Endothelial cell of umbilical vein (primary cell): Measurements from ENCODE around the gene KLHL21. TPM values are rescaled to one million over a fixed set of nuclear protein-coding genes. Genes with fewer than 3 reads are reported as not detected.

Experiments used
- BruUV-seq: library from RNA; stranded (reverse); fragments of 400-500 nt; replicated peaks from 2 replicates; lab custom pipeline; 2021; lab: Mats Ljungman, UMichigan
- CTCF ChIA-PET: fragments of 300-600, 350-600 bp; sonication (Branson Sonifier 250); formaldehyde crosslinking; loops from one replicate; lab custom pipeline; 2021; ENCODE audit warnings: antibody characterized with exemption, inconsistent platforms; lab: Charles Lee
- POLR2A ChIA-PET: fragments of 300-600, 350-600 bp; sonication (Branson Sonifier 250); formaldehyde crosslinking; loops from one replicate; lab custom pipeline; 2021; ENCODE audit warnings: antibody characterized with exemption, inconsistent platforms; lab: Charles Lee
- DNase-seq: peaks from one replicate; pipeline ENCODE4 v3.0.0-alpha.2; 2011; ENCODE audit warnings: low read depth, low spot score
- FAIRE-seq: peaks from 2 replicates; lab custom pipeline; 2011; peaks lifted over from hg19 to GRCh38; lab: Jason Lieb, UNC
- H2AFZ ChIP-seq: 2 replicates; pipeline ENCODE4 v1.6.0; 2012; ENCODE audit warnings: low read depth, low read length, control low read depth, inconsistent platforms
- H3K27ac ChIP-seq: 2 replicates; pipeline ENCODE4 v1.5.1; 2011; ENCODE audit warnings: low read depth, mild to moderate bottlenecking, control low read depth, low read length, moderate library complexity; ENCODE audit not compliant: insufficient read depth
- H3K27me3 ChIP-seq, 2 experiments: 2 replicates each; pipeline versions ENCODE4 v1.6.0 to v1.6.1; 2011; ENCODE audit warnings: low read length in 2 of 2, mixed read lengths in 1 of 2; ENCODE audit not compliant: control insufficient read depth in 2 of 2, insufficient read depth in 2 of 2
- H3K36me3 ChIP-seq, 2 experiments: 2 replicates in 1 of 2; 3 replicates in 1 of 2; pipeline ENCODE4 v1.5.1; 2011; ENCODE audit warnings: low read length in 2 of 2, mild to moderate bottlenecking in 1 of 2, moderate library complexity in 1 of 2; ENCODE audit not compliant: control insufficient read depth in 2 of 2, insufficient read depth in 2 of 2; ENCODE audit errors: extremely low read depth in 1 of 2
- H3K4me1 ChIP-seq: 3 replicates; pipeline ENCODE4 v1.5.1; 2011; ENCODE audit warnings: mild to moderate bottlenecking, low read length; ENCODE audit not compliant: control insufficient read depth, insufficient read depth; ENCODE audit errors: extremely low read depth
- H3K4me2 ChIP-seq: 2 replicates; pipeline ENCODE4 v1.6.1; 2011; ENCODE audit warnings: low read length, control low read depth, mixed read lengths; ENCODE audit not compliant: insufficient read depth
- H3K4me3 ChIP-seq, 3 experiments: fragments of 200-600 bp in 1 of 3; sonication (generic), shearing (Covaris generic) in 1 of 3; replicated peaks in 1 of 3; 2 replicates each; pipeline ENCODE4 v1.5.1; 2011 to 2016; ENCODE audit warnings: control low read depth in 3 of 3, low read length in 3 of 3, mild to moderate bottlenecking in 2 of 3, inconsistent platforms in 1 of 3, low read depth in 1 of 3, moderate library complexity in 1 of 3; ENCODE audit not compliant: insufficient read depth in 1 of 3
- H3K79me2 ChIP-seq: 2 replicates; pipeline ENCODE4 v1.6.0; 2012; ENCODE audit warnings: low read length, inconsistent platforms; ENCODE audit not compliant: control insufficient read depth, insufficient read depth
- H3K9ac ChIP-seq: replicated peaks from 2 replicates; pipeline ENCODE3; 2011; ENCODE audit warnings: low read length, control low read depth; ENCODE audit not compliant: insufficient read depth; ENCODE audit errors: extremely low read depth
- H3K9me1 ChIP-seq: replicated peaks from 3 replicates; pipeline ENCODE4 v1.6.0; 2011; ENCODE audit warnings: mild to moderate bottlenecking, low read length; ENCODE audit not compliant: control insufficient read depth, insufficient read depth; ENCODE audit errors: extremely low read depth
- H3K9me3 ChIP-seq: replicated peaks from 2 replicates; pipeline ENCODE4 v1.5.1; 2012; ENCODE audit warnings: low read length, inconsistent platforms; ENCODE audit not compliant: control insufficient read depth, insufficient read depth
- H4K20me1 ChIP-seq: replicated peaks from 2 replicates; pipeline ENCODE3; 2011; ENCODE audit warnings: mild to moderate bottlenecking, low read length; ENCODE audit not compliant: control insufficient read depth, insufficient read depth; ENCODE audit errors: extremely low read depth
- FOS ChIP-seq: IDR thresholded peaks from 2 replicates; pipeline ENCODE4 v1.6.1; 2011; ENCODE audit warnings: mild to moderate bottlenecking, low read length, moderate library complexity, borderline replicate concordance; ENCODE audit not compliant: insufficient read depth
- GATA2 ChIP-seq: IDR thresholded peaks from 2 replicates; pipeline ENCODE4 v1.7.0; 2011; ENCODE audit warnings: low read depth, mild to moderate bottlenecking, moderate library complexity, mixed read lengths, low read length; ENCODE audit not compliant: insufficient read length, insufficient read depth
- JUN ChIP-seq: IDR thresholded peaks from 2 replicates; pipeline ENCODE4 v1.6.1; 2011; ENCODE audit warnings: borderline replicate concordance, low read depth; ENCODE audit not compliant: insufficient read length, insufficient read depth
- MYC ChIP-seq: IDR thresholded peaks from one replicate; pipeline ENCODE4 v1.6.1; 2011; ENCODE audit warnings: mild to moderate bottlenecking, low read depth, low read length
- POLR2A ChIP-seq: IDR thresholded peaks from 2 replicates; pipeline ENCODE4 v1.6.1; 2012; ENCODE audit warnings: low read depth, mild to moderate bottlenecking, control low read depth, low read length
- POLR2AphosphoS5 ChIP-seq: IDR thresholded peaks from 2 replicates; pipeline ENCODE4 v1.6.1; 2012; ENCODE audit warnings: low read depth, mild to moderate bottlenecking, control low read depth, low read length, moderate library complexity; ENCODE audit not compliant: insufficient read depth
- dilution Hi-C: fragments of 300-500 bp; cut with MboI; formaldehyde crosslinking; loops from one replicate; pipeline ENCODE4 v1.15.0; 2019; ENCODE audit warnings: low sequenced_read_pairs; ENCODE audit not compliant: extremely low pct_ligation_motif_present
- intact Hi-C: fragments of 100-400 bp; cut with micrococcal nuclease; formaldehyde crosslinking; loops from one replicate; pipeline ENCODE4 v1.10.0; 2022
- polyA plus RNA-seq, 4 experiments: library from polyadenylated mRNA; depleted of rRNA in 3 of 4; stranded (reverse) in 3 of 4; unstranded in 1 of 4; fragments of >200 nt; gene quantifications; 2 replicates each; pipeline versions ENCODE4 v1.2.1 to v1.2.3, GENCODE V29; 2011 to 2012; ENCODE audit warnings: missing spikeins in 1 of 4
- total RNA-seq: library from RNA; stranded (reverse); gene quantifications from 2 replicates; pipeline ENCODE4 v1.2.3, GENCODE V29; 2021
- TF ChIP-seq, protein P1 (sequence below): IDR thresholded peaks from 2 replicates; pipeline ENCODE4 v1.6.1; 2011; ENCODE audit not compliant: insufficient read depth, insufficient read length
- TF ChIP-seq, protein P2 (sequence below), 2 donors: IDR thresholded peaks; 1 replicate in 1 of 2; 2 replicates in 1 of 2; pipeline ENCODE4 v1.5.1; 2011; ENCODE audit warnings: low read length in 2 of 2, mild to moderate bottlenecking in 2 of 2, moderate library complexity in 2 of 2, control low read depth in 1 of 2, inconsistent platforms in 1 of 2, low read depth in 1 of 2; ENCODE audit not compliant: insufficient read depth in 1 of 2; ENCODE audit errors: extremely low read depth in 1 of 2

The KLHL21 gene
- total and polyA plus RNA-seq, 2 donors (not counting 3 experiments of a cell fraction or from before 2014, with no cell fraction given), result 18.0 to 22.4 TPM

GRCh38 chr1:6590046-6590445 is 12.6 kb downstream of the KLHL21 start:
- no peaks in the 10 kb centered on the region for H3K4me1 ChIP-seq
- peaks cover 2 to 35% of the 10 kb centered on the region in 2 experiments for H3K36me3 ChIP-seq
- BruUV-seq, result no TSS peak
- H3K9ac ChIP-seq, result no peak overlapping the region
- H3K9me1 ChIP-seq, result no peaks in the 10 kb centered on the region
- ChIA-PET CTCF (interaction anchor here (0.7 kb wide), 1 partner anchor 18 kb away, joined by 3 read pairs; no protein-coding TSS in a partner anchor), POLR2A (interaction anchor here (0.6 to 1.2 kb wide), 2 partner anchors 10 to 42 kb away, joined by 4 to 5 read pairs; no protein-coding TSS in a partner anchor)
- H2AFZ ChIP-seq, result no peak overlapping the region
- no peaks in the 10 kb centered on the region for H3K27me3 ChIP-seq
- no peaks in the 10 kb centered on the region for H3K79me2 ChIP-seq
- no peaks in the 10 kb centered on the region for H4K20me1 ChIP-seq
- FAIRE-seq, result no peak
- DNase-seq, result no peak
- TF ChIP-seq, protein P1, sequence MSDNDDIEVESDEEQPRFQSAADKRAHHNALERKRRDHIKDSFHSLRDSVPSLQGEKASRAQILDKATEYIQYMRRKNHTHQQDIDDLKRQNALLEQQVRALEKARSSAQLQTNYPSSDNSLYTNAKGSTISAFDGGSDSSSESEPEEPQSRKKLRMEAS, result no peak
- TF ChIP-seq POLR2A (no peak), POLR2AphosphoS5 (peak; percentile 20)
- no peak overlapping the region for H3K4me2 ChIP-seq
- dilution Hi-C loops (no loop called here), intact Hi-C loops (no loop called here)
- H3K9me3 ChIP-seq, result no peaks in the 10 kb centered on the region
- no peak overlapping the region for H3K4me3 ChIP-seq
- H3K27ac ChIP-seq, result no peak overlapping the region

DNA sequence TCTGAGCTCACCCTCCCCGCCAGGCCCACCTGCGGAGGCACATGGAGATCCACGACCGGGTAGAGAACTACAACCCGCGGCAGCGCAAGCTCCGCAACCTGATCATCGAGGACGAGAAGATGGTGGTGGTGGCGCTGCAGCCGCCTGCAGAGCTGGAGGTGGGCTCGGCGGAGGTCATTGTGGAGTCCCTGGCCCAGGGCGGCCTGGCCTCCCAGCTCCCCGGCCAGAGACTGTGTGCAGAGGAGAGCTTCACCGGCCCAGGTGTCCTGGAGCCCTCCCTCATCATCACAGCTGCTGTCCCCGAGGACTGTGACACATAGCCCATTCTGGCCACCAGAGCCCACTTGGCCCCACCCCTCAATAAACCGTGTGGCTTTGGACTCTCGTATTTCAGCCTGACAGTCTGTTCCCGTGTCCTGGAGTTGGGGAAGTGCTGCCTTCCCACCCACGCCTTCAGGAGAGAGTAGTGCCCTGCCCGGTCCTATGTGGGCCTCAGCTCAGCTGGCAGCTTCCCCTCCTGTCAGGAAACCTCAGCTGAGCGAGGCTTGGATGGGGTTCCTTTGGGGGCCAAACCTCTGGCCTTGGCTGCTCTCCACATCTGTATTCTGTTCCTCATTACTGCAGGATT is 13.7 kb downstream of the KLHL21 start:
- no peaks in the 10 kb centered on the region for H3K9me3 ChIP-seq
- CTCF ChIA-PET, result interaction anchor here (0.5 to 0.7 kb wide), 2 partner anchors 19 to 245 kb away, joined by 3 read pairs; no protein-coding TSS in a partner anchor
- POLR2A ChIA-PET, result interaction anchor here (1.2 to 1.5 kb wide), 2 partner anchors 11 to 13 kb away, joined by 3 to 4 read pairs; partner anchors contain the start of gene KLHL21
- H3K4me3 ChIP-seq, result no peak overlapping the region
- no peak overlapping the region for H3K9ac ChIP-seq
- intact Hi-C loops (no loop called here), dilution Hi-C loops (no loop called here)
- H3K27ac ChIP-seq, result no peak overlapping the region
- no peaks in the 10 kb centered on the region for H3K4me1 ChIP-seq
- no peaks in the 10 kb centered on the region for H3K79me2 ChIP-seq
- no peak overlapping the region for H3K4me2 ChIP-seq
- H3K27me3 ChIP-seq, result no peaks in the 10 kb centered on the region
- no peak overlapping the region for H2AFZ ChIP-seq
- DNase-seq (no peak), FAIRE-seq (no peak)
- BruUV-seq, result no TSS peak
- H3K36me3 ChIP-seq, result peaks cover 0 to 30% of the 10 kb centered on the region in 2 experiments
- H3K9me1 ChIP-seq, result no peaks in the 10 kb centered on the region
- no peaks in the 10 kb centered on the region for H4K20me1 ChIP-seq
- TF ChIP-seq, protein P2, sequence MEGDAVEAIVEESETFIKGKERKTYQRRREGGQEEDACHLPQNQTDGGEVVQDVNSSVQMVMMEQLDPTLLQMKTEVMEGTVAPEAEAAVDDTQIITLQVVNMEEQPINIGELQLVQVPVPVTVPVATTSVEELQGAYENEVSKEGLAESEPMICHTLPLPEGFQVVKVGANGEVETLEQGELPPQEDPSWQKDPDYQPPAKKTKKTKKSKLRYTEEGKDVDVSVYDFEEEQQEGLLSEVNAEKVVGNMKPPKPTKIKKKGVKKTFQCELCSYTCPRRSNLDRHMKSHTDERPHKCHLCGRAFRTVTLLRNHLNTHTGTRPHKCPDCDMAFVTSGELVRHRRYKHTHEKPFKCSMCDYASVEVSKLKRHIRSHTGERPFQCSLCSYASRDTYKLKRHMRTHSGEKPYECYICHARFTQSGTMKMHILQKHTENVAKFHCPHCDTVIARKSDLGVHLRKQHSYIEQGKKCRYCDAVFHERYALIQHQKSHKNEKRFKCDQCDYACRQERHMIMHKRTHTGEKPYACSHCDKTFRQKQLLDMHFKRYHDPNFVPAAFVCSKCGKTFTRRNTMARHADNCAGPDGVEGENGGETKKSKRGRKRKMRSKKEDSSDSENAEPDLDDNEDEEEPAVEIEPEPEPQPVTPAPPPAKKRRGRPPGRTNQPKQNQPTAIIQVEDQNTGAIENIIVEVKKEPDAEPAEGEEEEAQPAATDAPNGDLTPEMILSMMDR (IDR thresholded peaks at IDR 0.05; ENCODE audit: extremely low read depth in 1 of 2, insufficient read depth in 1 of 2, low read depth in 1 of 2, low read length in 2 of 2), result no peak
- TF ChIP-seq POLR2A (no peak), FOS (no peak), MYC (no peak), POLR2AphosphoS5 (no peak), JUN (no peak), GATA2 (no peak)
- TF ChIP-seq, protein P1, result no peak
